Measurements from ENCODE around the gene ZC3H13.

DNA sequence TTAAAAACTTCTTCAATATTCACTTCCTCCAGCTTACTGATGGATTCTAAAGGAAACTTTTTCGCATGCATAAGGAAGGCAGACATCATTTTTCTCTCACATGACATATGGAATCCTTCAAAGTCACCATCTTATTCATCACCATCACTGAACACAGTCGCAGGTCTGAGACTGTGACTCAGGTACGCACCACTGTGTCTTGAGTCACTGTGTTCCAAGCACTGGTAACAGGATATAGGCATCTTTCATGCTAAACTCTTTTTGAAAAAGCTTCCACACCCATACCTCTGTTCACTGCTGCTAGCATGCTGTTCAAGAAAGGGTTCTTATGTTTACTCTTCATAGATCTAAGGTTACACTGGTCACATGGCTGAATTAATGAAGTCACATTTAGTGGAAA lies 133.9 kb downstream of the ZC3H13 start:
- no peak for TF ChIP-seq EZH2phosphoT487 (IDR thresholded peaks at IDR 0.05; ENCODE audit: insufficient read depth, low read depth)
- no peak for TF ChIP-seq EZH2 (IDR thresholded peaks at IDR 0.05; ENCODE audit: insufficient read depth, poor library complexity, severe bottlenecking)

All from GM23248 (cell line).